AG08396 (cell line): ENCODE data around the gene IRAK3.
"Not testable (repeated sequence)": the region's sequence is repeated elsewhere in the genome, so short reads cannot be mapped to it uniquely, and the experiment has no call there.

Experiments used
- DNase-seq: peaks from one replicate; pipeline ENCODE4 v3.0.0; 2012; ENCODE audit warnings: low spot score, mixed read lengths

Gene IRAK3

GRCh38 chr12:66217342-66217917 is 28.4 kb downstream of the IRAK3 start:
- no peak for DNase-seq

- DNase-seq = no peak
Observed at GRCh38 chr12:66228462-66228861, 39.4 kb downstream of the IRAK3 start.

GRCh38 chr12:66232263-66232662 is 43.2 kb downstream of the IRAK3 start:
- DNase-seq = no peak

GRCh38 chr12:66234037-66234693 is 45.2 kb downstream of the IRAK3 start:
- not testable (repeated sequence) for DNase-seq

- peak; percentile 61 for DNase-seq
Observed at GRCh38 chr12:66234773-66235625, 46.0 kb downstream of the IRAK3 start.

GRCh38 chr12:66235626-66236281 is 46.7 kb downstream of the IRAK3 start:
- DNase-seq = peak; percentile 34

GRCh38 chr12:66236282-66236675 is 47.3 kb downstream of the IRAK3 start:
- not testable (repeated sequence) for DNase-seq

GRCh38 chr12:66236969-66237368 is 48.0 kb downstream of the IRAK3 start:
- no peak for DNase-seq

- no peak for DNase-seq
Observed at GRCh38 chr12:66237505-66238175, 48.6 kb downstream of the IRAK3 start.

GRCh38 chr12:66239295-66239694 is 50.3 kb downstream of the IRAK3 start:
- no peak for DNase-seq

- DNase-seq = no peak
Observed at GRCh38 chr12:66240096-66240820, 51.2 kb downstream of the IRAK3 start.

- peak; percentile 62 for DNase-seq
Observed at GRCh38 chr12:66241061-66242043, 52.3 kb downstream of the IRAK3 start.

GRCh38 chr12:66242311-66242710 is 53.3 kb downstream of the IRAK3 start:
- DNase-seq = no peak

- no peak for DNase-seq
Observed at GRCh38 chr12:66243911-66244310, 54.9 kb downstream of the IRAK3 start.

GRCh38 chr12:66244446-66244845 is 55.4 kb downstream of the IRAK3 start:
- no peak for DNase-seq

GRCh38 chr12:66247741-66248140 is 58.7 kb downstream of the IRAK3 start:
- no peak for DNase-seq

- no peak for DNase-seq
Observed at GRCh38 chr12:66251049-66251448, 62.0 kb downstream of the IRAK3 start.

- no peak for DNase-seq
Observed at GRCh38 chr12:66252771-66253170, 63.8 kb downstream of the IRAK3 start.

- DNase-seq = no peak
Observed at GRCh38 chr12:66255737-66256136, 66.7 kb downstream of the IRAK3 start.

- no peak for DNase-seq
Observed at GRCh38 chr12:66258011-66258410, 69.0 kb downstream of the IRAK3 start.
